ENCODE measurements around the gene UBA5. TPM values are rescaled to one million over a fixed set of nuclear protein-coding genes. Genes with fewer than 3 reads are reported as not detected.

The UBA5 gene
- polyA plus RNA-seq, 2 of the 4 experiments (the other 2 are of a cell fraction): 41.8 to 49.1 TPM

GRCh38 chr3:132622148-132622547, 38.0 kb upstream of the UBA5 start:
- no peak for FAIRE-seq
- WGBS (ENCODE audit: missing lambda C conversion rate): 95% methylated on average over 1 of the region's 1 CpG
- Histone ChIP-seq H3K4me2 (no peak overlapping the region), H3K9me3 (no peaks in the 10 kb centered on the region), H3K27ac (no peak overlapping the region), H3K4me3 (no peak overlapping the region), H3K4me1 (no peaks in the 10 kb centered on the region)
- TF ChIP-seq MAFK (IDR thresholded peaks at IDR 0.05; ENCODE audit: partially characterized antibody): no peak
- TF ChIP-seq CTCF (IDR thresholded peaks at IDR 0.05): no peak
- TF ChIP-seq KDM1A (IDR thresholded peaks at IDR 0.05; ENCODE audit: low read depth): no peak
- no peak for TF ChIP-seq CBX2 (IDR thresholded peaks at IDR 0.05; ENCODE audit: borderline replicate concordance, low read depth)
- no peak for TF ChIP-seq EHMT2 (IDR thresholded peaks at IDR 0.05; ENCODE audit: low read depth)
- TF ChIP-seq MAZ (IDR thresholded peaks at IDR 0.05; ENCODE audit: borderline replicate concordance, low read depth, low read length): no peak
- no peak for TF ChIP-seq TP53 (CRISPR knock-in tag; IDR thresholded peaks at IDR 0.05)
- TF ChIP-seq JUN (IDR thresholded peaks at IDR 0.05): no peak
- no peak for TF ChIP-seq PBX3 (IDR thresholded peaks at IDR 0.05)
- no peak for TF ChIP-seq ATOH8 (CRISPR knock-in tag; IDR thresholded peaks at IDR 0.05; ENCODE audit: low read depth)
- no peak for TF ChIP-seq POLR2AphosphoS2 (conservative IDR thresholded peaks at IDR 0.05; ENCODE audit: low read length)
- TF ChIP-seq ZFP36 (IDR thresholded peaks at IDR 0.05; ENCODE audit: borderline replicate concordance, partially characterized antibody): no peak
- TF ChIP-seq USF2 (IDR thresholded peaks at IDR 0.05): no peak
- TF ChIP-seq FOSL2 (IDR thresholded peaks at IDR 0.05): no peak
- TF ChIP-seq FOSL2 (CRISPR knock-in tag; IDR thresholded peaks at IDR 0.05): no peak
- no peak for TF ChIP-seq BHLHE40 (IDR thresholded peaks at IDR 0.05; ENCODE audit: low read depth, low read length)
- no peak for TF ChIP-seq CEBPB (IDR thresholded peaks at IDR 0.05)
- CTCF ChIA-PET: no interaction called here
- ATAC-seq: no peak
- DNase-seq (ENCODE audit: low read depth in 1 of 2, low spot score in 1 of 2): no peak
- POLR2A ChIA-PET: no interaction called here

GRCh38 chr3:132622761-132623160, 37.4 kb upstream of the UBA5 start:
- ChIA-PET POLR2A (no interaction called here), CTCF (no interaction called here)
- TF ChIP-seq KDM5A (IDR thresholded peaks at IDR 0.05): no peak
- no peak for TF ChIP-seq MAX (IDR thresholded peaks at IDR 0.05)
- TF ChIP-seq JUNB (IDR thresholded peaks at IDR 0.05): no peak
- no peak for TF ChIP-seq ATOH8 (CRISPR knock-in tag; IDR thresholded peaks at IDR 0.05; ENCODE audit: low read depth)
- TF ChIP-seq ZNF302 (CRISPR knock-in tag; IDR thresholded peaks at IDR 0.05): no peak
- no peak for TF ChIP-seq GATA3 (IDR thresholded peaks at IDR 0.05; ENCODE audit: borderline replicate concordance)
- TF ChIP-seq EP300 (IDR thresholded peaks at IDR 0.05): no peak
- no peak for TF ChIP-seq MAFK (IDR thresholded peaks at IDR 0.05; ENCODE audit: partially characterized antibody)
- no peak for TF ChIP-seq HDAC2 (IDR thresholded peaks at IDR 0.05)
- no peak for TF ChIP-seq RARB (CRISPR knock-in tag; IDR thresholded peaks at IDR 0.05)
- DNase-seq (ENCODE audit: low read depth in 1 of 2, low spot score in 1 of 2) (no peak), FAIRE-seq (no peak), ATAC-seq (no peak)
- Histone ChIP-seq H3K4me3 (no peak overlapping the region), H3K27ac (no peak overlapping the region), H3K4me2 (no peak overlapping the region), H3K9me3 (no peaks in the 10 kb centered on the region), H3K4me1 (no peaks in the 10 kb centered on the region)
- WGBS (ENCODE audit: missing lambda C conversion rate): 100% methylated on average over 1 of the region's 1 CpG
